ENCODE measurements around the gene YARS1.

Gene YARS1

GRCh38 chr1:32813941-32814739, 3.0 kb downstream of the YARS1 start:
- TF ChIP-seq, protein P1, sequence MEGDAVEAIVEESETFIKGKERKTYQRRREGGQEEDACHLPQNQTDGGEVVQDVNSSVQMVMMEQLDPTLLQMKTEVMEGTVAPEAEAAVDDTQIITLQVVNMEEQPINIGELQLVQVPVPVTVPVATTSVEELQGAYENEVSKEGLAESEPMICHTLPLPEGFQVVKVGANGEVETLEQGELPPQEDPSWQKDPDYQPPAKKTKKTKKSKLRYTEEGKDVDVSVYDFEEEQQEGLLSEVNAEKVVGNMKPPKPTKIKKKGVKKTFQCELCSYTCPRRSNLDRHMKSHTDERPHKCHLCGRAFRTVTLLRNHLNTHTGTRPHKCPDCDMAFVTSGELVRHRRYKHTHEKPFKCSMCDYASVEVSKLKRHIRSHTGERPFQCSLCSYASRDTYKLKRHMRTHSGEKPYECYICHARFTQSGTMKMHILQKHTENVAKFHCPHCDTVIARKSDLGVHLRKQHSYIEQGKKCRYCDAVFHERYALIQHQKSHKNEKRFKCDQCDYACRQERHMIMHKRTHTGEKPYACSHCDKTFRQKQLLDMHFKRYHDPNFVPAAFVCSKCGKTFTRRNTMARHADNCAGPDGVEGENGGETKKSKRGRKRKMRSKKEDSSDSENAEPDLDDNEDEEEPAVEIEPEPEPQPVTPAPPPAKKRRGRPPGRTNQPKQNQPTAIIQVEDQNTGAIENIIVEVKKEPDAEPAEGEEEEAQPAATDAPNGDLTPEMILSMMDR (IDR thresholded peaks at IDR 0.05; ENCODE audit: low read depth, low read length), result no peak
- no peak for TF ChIP-seq EZH2phosphoT487 (IDR thresholded peaks at IDR 0.05; ENCODE audit: low read depth)
- Histone ChIP-seq H3K9me3 (ENCODE audit: insufficient read depth, low read length) (no peaks in the 10 kb centered on the region), H2AFZ (ENCODE audit: low read depth, low read length) (no peak overlapping the region), H3K79me2 (ENCODE audit: low read length) (peaks cover 93% of the 10 kb centered on the region), H3K9ac (ENCODE audit: low read length) (no peak overlapping the region), H3K4me1 (ENCODE audit: low read length) (peaks cover 11% of the 10 kb centered on the region), H3K4me3 (ENCODE audit: low read length) (no peak overlapping the region), H3K27ac (ENCODE audit: low read length) (no peak overlapping the region), H3K27me3 (ENCODE audit: low read depth, low read length) (no peaks in the 10 kb centered on the region), H3K36me3 (replicated peaks; ENCODE audit: low read depth, low read length) (peaks cover 20% of the 10 kb centered on the region), H3K4me2 (ENCODE audit: low read length) (no peak overlapping the region), H4K20me1 (ENCODE audit: insufficient read depth, low read length) (peaks cover 32% of the 10 kb centered on the region)

DNA sequence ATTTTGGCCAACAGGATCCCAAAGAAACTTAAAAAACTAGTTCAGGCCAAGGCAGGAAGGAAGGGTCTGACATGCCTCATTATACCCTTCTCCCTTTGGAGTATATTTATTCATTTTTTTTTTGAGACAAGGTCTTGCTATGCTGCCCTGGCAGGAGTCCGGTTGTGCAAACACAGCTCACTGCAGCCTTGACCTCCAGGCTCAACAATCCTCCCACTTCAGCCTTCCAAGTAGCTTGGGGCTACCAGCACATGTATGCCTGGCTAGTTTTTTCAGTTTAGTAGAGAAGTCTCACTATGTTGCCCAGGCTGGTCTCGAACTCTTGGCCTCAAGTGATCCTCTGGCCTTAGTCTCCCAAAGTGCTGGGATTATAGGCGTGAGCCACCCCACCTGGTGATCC, 5.2 kb downstream of the YARS1 start:
- peaks cover 30% of the 10 kb centered on the region for H3K36me3 ChIP-seq (replicated peaks; ENCODE audit: low read depth, low read length)
- no peak overlapping the region for H3K4me2 ChIP-seq (ENCODE audit: low read length)
- H2AFZ ChIP-seq (ENCODE audit: low read depth, low read length), result no peak overlapping the region
- no peak overlapping the region for H3K9ac ChIP-seq (ENCODE audit: low read length)
- TF ChIP-seq EZH2phosphoT487 (IDR thresholded peaks at IDR 0.05; ENCODE audit: low read depth), result no peak
- TF ChIP-seq, protein P1 (IDR thresholded peaks at IDR 0.05; ENCODE audit: low read depth, low read length), result no peak
- H3K27me3 ChIP-seq (ENCODE audit: low read depth, low read length), result no peaks in the 10 kb centered on the region
- H3K4me1 ChIP-seq (ENCODE audit: low read length), result peaks cover 11% of the 10 kb centered on the region; the same call in 1 of the 2 replicates
- H3K27ac ChIP-seq (ENCODE audit: low read length), result no peak overlapping the region
- peaks cover 35% of the 10 kb centered on the region for H4K20me1 ChIP-seq (ENCODE audit: insufficient read depth, low read length)
- H3K9me3 ChIP-seq (ENCODE audit: insufficient read depth, low read length), result no peaks in the 10 kb centered on the region
- H3K4me3 ChIP-seq (ENCODE audit: low read length), result no peak overlapping the region
- peaks cover 85% of the 10 kb centered on the region for H3K79me2 ChIP-seq (ENCODE audit: low read length)

- Histone ChIP-seq H3K9me3 (ENCODE audit: insufficient read depth, low read length) (no peaks in the 10 kb centered on the region), H3K36me3 (replicated peaks; ENCODE audit: low read depth, low read length) (peaks cover 36% of the 10 kb centered on the region), H3K27me3 (ENCODE audit: low read depth, low read length) (no peaks in the 10 kb centered on the region), H3K27ac (ENCODE audit: low read length) (no peak overlapping the region), H2AFZ (ENCODE audit: low read depth, low read length) (no peak overlapping the region), H3K79me2 (ENCODE audit: low read length) (peaks cover 79% of the 10 kb centered on the region), H3K4me1 (ENCODE audit: low read length) (peaks cover 11% of the 10 kb centered on the region; the same call in 1 of the 2 replicates), H4K20me1 (ENCODE audit: insufficient read depth, low read length) (peaks cover 35% of the 10 kb centered on the region), H3K9ac (ENCODE audit: low read length) (no peak overlapping the region), H3K4me3 (ENCODE audit: low read length) (no peak overlapping the region), H3K4me2 (ENCODE audit: low read length) (no peak overlapping the region)
- TF ChIP-seq EZH2phosphoT487 (IDR thresholded peaks at IDR 0.05; ENCODE audit: low read depth), result no peak
- TF ChIP-seq, protein P1 (IDR thresholded peaks at IDR 0.05; ENCODE audit: low read depth, low read length), result no peak
Observed at GRCh38 chr1:32811265-32811664, 5.9 kb downstream of the YARS1 start.

GRCh38 chr1:32810358-32810757, 6.8 kb downstream of the YARS1 start:
- H3K4me3 ChIP-seq (ENCODE audit: low read length), result no peak overlapping the region
- H3K4me2 ChIP-seq (ENCODE audit: low read length), result no peak overlapping the region
- H3K27me3 ChIP-seq (ENCODE audit: low read depth, low read length), result no peaks in the 10 kb centered on the region
- peaks cover 70% of the 10 kb centered on the region for H3K79me2 ChIP-seq (ENCODE audit: low read length)
- H2AFZ ChIP-seq (ENCODE audit: low read depth, low read length), result no peak overlapping the region
- H3K27ac ChIP-seq (ENCODE audit: low read length), result no peak overlapping the region
- peaks cover 7% of the 10 kb centered on the region; the same call in 1 of the 2 replicates for H3K4me1 ChIP-seq (ENCODE audit: low read length)
- TF ChIP-seq EZH2phosphoT487 (IDR thresholded peaks at IDR 0.05; ENCODE audit: low read depth), result no peak
- TF ChIP-seq, protein P1 (IDR thresholded peaks at IDR 0.05; ENCODE audit: low read depth, low read length), result no peak
- no peaks in the 10 kb centered on the region for H3K9me3 ChIP-seq (ENCODE audit: insufficient read depth, low read length)
- peaks cover 41% of the 10 kb centered on the region for H3K36me3 ChIP-seq (replicated peaks; ENCODE audit: low read depth, low read length)
- no peak overlapping the region for H3K9ac ChIP-seq (ENCODE audit: low read length)
- H4K20me1 ChIP-seq (ENCODE audit: insufficient read depth, low read length), result peaks cover 35% of the 10 kb centered on the region

All from OCI-LY3 (cell line).